ENCODE data around the gene KLHL3.

- TF ChIP-seq, protein P1, sequence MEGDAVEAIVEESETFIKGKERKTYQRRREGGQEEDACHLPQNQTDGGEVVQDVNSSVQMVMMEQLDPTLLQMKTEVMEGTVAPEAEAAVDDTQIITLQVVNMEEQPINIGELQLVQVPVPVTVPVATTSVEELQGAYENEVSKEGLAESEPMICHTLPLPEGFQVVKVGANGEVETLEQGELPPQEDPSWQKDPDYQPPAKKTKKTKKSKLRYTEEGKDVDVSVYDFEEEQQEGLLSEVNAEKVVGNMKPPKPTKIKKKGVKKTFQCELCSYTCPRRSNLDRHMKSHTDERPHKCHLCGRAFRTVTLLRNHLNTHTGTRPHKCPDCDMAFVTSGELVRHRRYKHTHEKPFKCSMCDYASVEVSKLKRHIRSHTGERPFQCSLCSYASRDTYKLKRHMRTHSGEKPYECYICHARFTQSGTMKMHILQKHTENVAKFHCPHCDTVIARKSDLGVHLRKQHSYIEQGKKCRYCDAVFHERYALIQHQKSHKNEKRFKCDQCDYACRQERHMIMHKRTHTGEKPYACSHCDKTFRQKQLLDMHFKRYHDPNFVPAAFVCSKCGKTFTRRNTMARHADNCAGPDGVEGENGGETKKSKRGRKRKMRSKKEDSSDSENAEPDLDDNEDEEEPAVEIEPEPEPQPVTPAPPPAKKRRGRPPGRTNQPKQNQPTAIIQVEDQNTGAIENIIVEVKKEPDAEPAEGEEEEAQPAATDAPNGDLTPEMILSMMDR (IDR thresholded peaks at IDR 0.05; ENCODE audit: low read depth, low read length, poor library complexity, severe bottlenecking) = no peak
- no peak for TF ChIP-seq EZH2phosphoT487 (IDR thresholded peaks at IDR 0.05; ENCODE audit: borderline replicate concordance, low read length)
Measured at GRCh38 chr5:137596941-137597340, 138.9 kb downstream of the KLHL3 start.
